ENCODE measurements around the gene ADAMTS20.
"Not testable (repeated sequence)": the region's sequence is repeated elsewhere in the genome, so short reads cannot be mapped to it uniquely, and the experiment has no call there.

ADAMTS20 gene

DNA sequence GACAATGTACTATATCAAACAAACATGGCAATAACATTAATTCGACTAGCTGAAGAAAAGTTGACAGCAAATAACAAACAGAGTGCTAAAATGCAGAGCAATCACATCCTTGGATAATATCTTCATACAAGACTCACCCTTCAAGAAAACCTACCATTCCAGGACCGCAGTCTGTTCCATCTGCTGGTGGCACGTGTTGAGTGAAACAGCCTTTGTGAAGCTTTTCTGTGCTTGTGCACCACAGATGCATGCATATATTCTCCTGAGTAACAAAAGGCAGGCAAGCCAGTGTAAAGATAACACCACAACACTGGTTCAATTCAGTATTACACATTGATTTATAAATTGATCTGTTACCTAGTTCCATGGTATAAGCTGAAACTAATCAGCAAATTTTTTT is 89.3 kb downstream of the ADAMTS20 start:
- no peak for DNase-seq

DNA sequence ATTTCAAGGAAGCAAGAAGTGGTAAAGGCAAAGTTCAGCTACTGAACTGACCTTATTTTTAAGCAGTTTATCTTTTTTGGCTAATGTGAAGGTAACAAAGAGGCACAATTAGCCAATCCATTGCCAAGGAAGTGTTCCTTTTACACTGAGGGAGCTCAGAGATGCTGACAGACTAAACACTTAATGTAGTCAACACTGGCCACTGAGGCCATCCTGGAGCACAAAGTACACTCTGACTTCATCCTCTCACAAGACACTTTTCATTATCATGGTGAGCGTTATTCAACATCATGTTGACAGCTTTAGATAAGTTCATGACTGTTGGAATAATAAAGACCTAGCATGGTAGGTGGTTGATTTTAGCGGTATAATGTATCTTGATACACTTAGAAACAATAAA is 89.9 kb downstream of the ADAMTS20 start:
- DNase-seq, result no peak

DNA sequence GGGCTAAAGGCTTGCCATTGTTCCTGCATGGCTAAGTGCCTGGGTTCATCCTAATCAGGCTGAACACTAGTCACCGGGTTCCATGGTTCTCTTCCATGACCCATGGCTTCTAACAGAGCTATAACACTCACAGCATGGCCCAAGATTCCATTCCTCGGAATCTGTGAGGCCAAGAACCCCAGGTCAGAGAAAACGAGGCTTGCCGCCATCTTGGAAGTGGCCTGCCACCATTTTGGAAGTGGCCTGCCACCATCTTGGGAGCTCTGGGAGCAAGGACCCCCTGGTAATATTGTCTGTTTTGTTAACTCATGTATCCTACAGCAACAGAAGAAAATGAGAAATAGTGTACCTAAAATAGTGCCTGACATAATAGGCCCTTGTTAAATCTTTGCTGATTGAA is 92.7 kb downstream of the ADAMTS20 start:
- no peak for DNase-seq

DNA sequence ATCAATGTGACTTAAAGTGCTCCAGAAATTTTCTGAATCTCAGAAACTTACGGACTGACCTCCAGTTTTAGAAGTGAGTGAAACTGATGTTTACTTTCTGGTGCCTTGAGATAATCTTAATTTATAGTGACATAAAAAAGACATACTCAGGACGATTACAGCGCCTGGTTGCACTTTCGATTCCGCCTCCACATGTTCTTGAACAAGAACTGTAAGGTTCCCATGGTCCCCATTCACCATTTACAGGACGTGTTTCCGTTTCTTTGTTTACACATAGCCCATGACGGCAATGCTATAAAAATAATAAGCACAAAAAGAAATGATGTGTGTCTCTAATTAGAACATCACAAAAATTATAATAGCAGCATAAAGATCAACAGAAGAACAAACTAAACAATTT is 98.2 kb downstream of the ADAMTS20 start:
- DNase-seq, result no peak

DNA sequence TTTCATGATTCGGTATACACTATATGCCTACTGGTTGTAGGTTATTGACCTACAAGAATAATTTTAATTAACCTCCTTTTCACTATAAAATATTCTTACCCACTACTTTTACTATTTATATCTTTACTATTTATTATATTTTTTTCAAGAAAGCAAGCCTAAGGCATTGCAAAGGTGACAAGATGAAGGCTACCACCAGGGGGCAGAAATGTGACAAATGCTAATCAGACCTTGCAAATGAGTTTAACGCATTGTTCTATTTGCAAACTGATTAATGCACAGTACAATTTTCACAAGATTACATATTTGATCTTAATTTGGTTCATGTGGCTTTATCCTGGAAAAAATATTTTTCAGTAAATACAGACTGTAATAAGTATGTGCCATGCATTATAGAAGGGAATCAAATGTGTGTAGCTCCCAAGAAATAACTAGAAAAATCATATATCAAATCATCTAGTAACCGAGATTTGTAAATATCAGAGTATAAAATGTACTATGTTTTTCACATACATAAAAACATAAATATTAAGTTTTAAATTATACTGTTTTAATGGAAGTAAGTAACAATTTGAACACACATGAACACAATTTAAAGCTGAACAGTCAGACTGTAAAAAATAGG is 107.0 kb downstream of the ADAMTS20 start:
- peak; percentile 16 for DNase-seq

DNA sequence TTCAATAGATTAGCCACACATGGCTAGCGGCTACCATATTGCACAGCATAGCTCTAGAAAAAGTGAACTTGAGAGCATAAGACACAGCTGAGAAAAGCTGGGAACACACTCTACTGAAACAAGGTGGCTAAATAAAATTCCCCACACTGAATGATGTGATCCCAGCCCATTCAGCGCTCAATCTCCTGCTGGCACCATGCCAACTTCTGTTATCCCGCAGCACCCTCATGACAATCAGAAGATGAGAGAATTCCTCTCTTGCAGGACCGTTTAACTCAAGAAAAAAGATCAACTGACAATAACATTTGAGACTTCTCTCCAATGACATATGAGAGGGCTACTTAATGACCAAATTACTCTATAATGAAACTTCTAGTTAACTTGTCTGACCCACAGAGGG is 115.4 kb downstream of the ADAMTS20 start:
- DNase-seq, result no peak

DNA sequence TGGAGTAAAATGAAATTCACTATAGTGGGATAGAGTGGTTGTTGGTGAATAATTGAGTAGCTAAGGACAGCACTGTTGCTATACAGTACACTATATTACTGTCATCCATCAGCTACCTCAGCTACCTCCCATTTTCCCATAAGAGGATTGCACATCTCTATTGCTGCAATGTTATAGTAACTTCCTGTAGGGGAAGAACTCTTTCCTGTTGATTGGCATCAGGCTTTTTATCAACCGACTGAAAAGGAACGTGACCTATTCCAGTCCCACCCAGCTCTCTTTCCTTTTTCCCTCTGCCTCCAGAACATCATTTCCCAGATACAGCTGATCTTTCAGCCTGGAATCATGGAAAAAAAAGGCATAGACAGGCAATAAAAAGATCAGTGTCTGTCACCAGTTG is 117.4 kb downstream of the ADAMTS20 start:
- no peak for DNase-seq

DNA sequence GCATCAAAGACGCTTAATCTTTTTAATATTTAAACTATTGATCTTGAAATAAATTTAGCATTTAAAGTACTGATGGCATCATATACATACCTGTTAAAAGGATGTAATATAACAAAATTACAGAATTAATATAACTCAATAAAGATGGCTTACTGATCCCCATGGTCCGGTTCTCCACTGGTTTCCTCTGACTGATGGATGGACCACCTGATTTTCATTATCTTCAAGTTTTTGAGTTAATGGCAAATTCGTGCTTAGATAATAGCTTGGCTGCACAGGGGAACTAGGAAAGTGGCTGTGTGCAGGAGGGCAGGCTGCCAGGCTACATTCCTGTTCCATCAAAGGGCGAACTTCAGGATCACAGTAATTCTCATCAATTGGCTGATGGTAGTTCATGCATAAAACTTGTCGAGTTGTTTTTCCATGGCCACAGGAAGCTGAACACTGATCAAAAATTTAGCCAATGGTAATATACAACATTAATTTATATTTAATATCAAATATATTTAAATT is 123.9 kb downstream of the ADAMTS20 start:
- no peak for DNase-seq

DNA sequence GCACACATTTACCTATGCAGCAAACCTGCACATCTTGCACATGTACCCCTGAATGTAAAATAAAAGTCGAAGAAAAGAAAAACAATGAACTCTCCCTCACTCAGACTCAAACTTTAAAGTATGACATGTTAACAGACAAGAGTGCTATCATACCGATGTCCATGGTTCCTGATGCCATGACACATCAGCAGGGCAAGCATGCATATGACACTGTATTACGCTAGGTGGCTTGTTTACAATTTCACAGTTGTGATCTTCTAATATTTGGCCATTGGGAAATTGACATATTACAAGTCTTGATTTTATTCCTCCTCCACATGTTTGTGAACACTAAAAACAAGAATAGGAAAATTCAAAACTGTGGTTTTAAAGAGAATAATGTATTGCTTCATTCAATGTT is 126.6 kb downstream of the ADAMTS20 start:
- DNase-seq, result no peak

DNA sequence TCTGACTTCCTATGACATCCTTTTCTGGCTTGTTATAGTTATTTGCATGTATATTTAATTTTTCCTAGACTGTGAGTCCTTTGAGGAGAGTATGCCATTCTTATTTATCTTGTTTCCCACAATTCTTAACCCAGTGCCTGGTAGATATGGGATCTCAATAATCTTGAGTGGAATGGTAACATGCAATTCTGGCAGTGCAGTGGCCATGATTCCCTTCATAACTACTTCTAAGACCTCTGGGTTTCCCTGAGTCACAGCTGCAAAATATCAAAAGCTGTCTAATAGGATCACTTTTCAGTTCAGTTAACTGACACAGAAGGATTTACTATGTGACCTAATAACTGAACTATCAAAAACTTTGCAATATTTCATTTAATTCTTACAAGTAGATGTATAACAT is 135.0 kb downstream of the ADAMTS20 start:
- no peak for DNase-seq

DNA sequence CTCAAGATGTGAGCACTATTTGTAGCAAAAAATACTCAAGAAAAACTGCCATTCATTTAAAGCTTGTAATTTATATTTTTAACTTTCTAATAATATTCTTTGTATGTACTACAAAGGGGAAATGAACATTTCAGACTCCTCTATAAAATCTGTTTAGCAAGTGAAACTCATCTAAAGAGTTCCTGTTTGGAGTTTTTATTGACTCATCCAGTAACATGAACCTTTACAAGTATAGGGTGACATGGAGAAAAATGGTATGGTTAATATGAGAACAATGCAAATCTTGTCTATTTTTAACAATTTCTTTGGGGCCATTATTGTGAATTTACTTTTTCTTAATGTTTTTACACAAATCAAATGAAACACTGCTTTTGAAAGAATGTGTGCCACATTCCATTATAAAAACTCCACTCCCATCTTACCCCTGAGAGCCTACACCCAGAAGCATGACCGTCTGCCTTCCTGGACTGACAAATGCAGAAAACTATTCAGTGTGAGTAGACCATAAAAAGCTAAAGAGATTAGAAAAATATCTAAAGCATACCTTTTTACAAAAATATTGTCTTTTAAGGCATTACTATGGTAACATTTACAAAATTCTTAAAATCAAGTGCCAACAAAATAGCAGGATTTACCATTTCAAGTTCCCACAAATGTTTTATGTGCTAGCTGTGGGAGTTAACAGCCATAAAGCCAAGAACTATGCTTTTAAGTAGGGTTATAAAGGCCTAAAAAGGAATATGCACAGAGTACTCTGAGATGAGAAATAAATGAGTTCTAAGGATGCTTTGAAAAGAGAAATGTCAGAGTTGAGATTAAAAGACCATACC is 144.0 kb downstream of the ADAMTS20 start:
- DNase-seq, result no peak

DNA sequence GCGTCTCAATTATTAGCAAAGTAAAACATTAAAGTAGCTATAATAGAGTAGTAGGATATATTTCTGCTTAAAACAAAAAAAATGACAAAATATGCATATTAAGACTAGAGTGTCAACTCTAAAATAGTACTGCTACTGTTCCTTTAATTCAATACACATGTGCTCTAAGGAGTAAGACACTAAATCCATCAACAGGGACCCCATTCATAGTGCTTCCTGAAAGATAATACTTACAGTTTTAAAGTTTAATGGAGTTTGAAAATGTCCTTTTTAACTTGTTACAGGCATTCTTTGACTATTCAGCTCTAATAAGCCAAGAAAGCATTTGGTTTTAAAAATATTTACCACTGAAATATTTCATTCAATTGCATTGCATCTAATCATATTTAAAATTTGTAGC is 145.2 kb downstream of the ADAMTS20 start:
- no peak for DNase-seq

DNA sequence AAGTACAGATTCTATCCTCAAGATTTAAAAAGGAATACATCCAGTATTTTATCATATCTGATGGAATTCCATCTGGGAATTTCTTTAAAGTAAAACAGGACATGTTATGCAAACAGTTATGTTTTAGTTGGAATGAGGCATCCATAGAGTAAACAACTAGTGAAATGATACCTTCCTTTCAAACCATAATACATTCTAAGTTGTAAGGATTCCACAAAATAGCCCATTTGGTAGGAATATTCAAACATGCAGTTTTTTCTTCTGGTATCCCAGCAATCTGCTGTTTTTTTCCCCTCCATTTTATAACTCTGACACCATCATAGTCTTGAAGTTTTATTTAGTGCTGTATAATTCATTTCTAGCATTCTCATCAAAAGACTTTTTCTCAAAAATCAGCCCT is 149.6 kb downstream of the ADAMTS20 start:
- no peak for DNase-seq

DNA sequence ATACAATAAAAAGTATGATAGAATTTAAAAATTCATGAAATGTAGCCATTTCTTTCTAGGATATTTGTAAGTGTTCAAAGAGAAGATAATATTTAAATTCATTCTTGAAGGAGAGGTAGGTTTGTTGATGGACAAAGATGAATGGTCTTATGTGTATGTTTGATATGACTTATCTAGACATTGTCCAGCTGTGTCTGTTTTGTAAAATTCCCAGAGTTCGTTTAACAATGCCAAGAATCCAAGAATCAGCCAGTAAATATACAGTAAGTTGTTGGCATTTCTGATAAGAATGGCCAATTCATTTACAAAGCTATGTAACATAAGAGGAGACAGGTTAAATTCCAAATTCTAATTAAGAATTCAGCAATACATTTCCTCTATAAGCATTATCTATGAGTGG is 150.9 kb downstream of the ADAMTS20 start:
- DNase-seq, result no peak

DNA sequence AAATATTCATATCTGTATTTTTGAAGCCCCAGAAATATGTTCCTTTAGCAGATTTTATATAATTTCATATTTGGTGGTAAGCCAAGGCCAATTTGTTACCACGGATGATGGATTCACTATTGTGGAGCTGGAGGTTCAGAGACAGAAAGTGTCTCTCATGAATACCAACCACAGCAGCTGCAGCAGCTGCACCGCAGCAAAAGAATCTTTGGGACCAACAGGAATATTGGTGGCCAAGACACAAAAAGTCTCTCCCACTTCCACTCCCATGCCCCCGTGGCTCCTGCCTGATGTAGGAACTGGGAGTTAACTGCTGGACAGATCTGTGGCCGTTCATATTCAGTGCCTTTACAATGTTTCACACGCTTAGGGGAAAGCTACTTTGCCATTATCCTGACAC is 155.3 kb downstream of the ADAMTS20 start:
- DNase-seq, result no peak

DNA sequence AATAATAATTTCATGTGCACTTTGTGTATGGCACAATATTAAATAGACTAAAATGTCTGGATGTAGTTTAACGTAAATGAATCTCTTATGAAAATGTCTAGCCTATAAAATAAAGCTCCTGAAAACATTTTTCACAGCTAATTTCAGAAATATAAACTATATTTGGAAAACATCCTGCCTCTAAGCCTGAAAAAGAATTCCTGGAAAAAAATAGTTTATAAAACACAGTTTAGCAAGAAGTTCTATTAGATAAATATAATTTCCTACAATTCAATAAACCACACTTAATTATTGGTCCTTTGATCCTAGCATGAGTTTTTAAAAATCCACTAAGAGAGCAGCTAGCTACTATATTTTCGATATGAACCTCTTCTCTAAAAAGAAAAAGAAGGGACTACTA is 159.9 kb downstream of the ADAMTS20 start:
- no peak for DNase-seq

DNA sequence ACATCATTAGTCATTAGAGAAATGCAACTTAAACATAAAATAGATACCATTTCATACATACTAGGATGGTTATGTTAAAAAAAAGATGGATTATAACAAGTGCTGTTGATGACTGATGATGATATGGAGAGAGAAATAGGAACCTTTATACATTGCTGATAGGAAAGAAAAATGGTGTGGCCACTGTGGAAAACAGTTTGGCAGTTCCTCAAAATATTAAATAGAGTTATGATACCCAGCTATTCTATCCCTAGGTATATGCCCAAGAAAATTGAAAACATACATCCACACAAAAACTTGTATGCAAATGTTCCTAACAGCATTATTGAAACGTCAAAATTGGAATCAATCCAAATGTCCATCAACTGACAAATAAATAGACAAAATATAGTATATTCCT is 170.1 kb downstream of the ADAMTS20 start:
- DNase-seq, result no peak

DNA sequence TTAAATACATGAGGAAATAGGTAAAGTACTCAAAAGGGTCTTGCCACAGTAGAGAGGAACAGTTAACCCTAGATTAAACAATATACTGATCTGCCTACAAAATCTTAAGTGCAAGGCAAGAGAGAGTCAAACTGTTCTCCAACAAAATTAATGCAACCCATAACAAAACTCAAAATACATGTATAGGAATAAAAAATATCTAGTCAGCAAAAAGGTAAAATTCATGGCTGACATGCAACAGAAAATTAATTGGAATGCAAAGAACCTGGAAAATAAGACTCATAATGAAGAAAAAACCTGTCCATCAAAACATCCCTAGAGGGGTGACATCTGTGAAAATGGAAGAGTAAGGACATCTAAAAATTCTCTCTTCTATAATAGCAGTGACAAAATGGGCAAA is 173.6 kb downstream of the ADAMTS20 start:
- DNase-seq, result no peak

DNA sequence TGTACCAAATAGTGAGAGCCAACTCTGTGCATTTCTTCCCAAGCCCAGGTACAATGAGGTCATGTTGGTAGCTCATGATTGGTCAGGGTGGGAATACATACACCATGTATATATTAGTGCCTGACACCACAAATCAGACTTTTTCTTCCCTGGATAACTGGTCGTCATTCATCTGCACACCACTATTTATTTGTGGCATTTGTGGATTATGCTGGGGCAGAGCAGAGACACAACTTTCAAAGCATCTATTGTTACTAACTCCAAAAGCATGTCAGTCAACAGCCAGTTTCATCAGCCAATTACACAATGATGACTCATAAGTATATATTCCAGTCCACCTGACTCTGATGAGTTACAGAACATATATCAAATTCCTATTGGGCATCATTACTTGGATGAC is 181.7 kb downstream of the ADAMTS20 start:
- DNase-seq, result no peak

DNA sequence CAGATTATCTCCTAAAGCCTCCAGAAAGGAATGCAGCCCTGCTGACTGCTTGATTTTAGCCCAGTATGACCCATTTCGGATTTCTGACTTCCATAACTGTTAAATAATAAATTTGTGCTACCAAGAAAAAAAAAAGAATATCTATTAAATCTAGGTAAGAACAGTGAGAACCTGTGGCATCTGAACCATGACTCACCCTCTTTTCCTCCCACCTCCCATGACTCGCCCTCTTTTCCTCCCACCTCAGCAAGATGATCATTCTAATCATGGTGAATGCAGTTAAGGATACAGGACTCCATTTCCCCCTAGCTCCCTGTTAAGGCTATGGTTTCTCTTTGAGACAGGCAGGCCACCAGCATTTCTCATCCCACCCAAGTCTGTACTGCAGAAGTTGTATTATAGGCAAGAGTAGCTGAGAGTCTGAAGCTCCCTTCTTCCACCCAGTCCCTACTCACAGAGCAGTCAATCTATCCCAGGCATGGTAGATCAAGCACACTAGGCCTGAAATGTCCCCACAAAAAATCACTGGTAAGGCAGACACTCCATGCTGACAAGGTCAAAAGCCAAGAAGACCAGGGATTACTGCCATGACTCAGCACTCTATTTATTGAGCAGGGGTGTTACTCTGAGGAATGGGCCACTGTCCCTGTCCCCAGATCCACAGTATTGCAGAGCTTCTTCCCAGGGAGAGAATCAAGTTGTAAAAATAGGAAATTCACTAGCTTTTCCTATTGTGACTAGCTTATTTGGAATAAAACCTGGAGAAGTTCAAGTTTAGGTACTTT is 188.9 kb downstream of the ADAMTS20 start:
- no peak for DNase-seq

DNA sequence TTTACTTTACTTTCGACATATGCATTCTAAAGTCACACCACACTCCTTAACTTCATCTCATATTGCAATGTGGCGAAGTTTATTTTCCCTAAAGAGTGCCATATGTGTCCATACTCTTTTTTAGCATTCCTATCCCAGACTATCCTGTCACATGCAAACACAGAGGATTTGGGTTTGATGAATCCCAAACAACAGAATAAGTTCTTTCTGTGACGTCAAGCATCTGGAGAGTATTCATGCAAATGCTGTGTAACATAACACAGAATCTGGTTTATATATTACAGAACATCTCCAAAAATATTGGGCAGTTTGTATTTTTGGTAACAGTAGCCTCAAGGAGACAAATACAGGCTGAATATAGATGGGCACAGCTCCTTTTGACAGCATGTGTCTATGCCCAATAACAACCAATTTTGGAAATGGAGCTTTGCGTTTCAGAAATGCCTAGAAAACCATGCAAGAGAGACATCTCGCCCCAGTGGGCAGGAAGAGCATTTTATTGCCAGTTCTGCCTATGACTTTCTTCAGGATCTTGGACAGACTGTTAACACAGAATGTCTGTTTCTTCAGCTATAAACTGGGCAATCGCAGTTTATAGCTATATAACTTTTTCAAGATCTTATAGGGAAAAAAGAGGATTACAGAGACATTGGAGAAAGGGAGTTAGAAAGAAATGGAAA is 190.8 kb downstream of the ADAMTS20 start:
- DNase-seq, result no peak

DNA sequence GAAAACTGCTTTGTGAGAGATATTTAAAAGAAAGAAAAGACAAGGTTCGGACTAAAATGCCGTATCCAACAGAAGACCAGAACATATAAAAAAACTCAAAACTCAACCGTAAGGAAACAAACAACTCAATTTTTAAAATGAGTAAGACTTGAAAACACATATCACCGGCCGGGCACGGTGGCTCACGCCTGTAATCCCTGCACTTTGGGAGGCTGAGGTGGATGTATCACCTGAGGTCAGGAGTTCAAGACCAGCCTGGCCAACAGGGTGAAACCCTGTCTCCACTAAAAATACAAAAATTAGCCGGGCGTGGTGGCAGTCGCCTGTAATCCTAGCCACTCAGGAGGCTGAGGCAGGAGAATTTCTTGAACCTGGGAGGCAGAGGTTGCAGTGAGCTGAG is 192.0 kb downstream of the ADAMTS20 start:
- DNase-seq, result not testable (repeated sequence)

DNA sequence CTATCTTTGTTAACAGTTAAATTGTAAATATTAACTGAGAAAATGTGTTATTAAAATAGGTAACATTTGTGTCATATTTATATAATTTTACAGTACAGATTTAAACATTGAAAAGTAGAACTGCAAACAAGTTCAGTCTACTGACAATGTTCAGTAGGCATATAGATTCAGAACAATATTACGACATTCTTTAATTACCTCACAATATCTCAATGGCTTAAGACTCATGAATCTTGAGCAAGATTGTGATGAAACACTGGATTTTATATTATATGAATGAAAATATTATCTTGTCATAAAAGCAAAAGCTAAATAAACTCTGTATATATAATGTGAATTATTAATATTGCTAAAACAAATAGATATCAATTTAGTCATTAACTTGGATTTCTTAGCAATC is 194.9 kb downstream of the ADAMTS20 start:
- DNase-seq, result no peak

Data from stimulated activated naive CD4-positive, alpha-beta T cell treated with Interleukin-2 at 50 U/mL for 16 hours (primary cell).